A549 (cell line): ENCODE results near the gene CMPK2. TPM values are rescaled to one million over a fixed set of nuclear protein-coding genes. Genes with fewer than 3 reads are reported as not detected.

Experiments used
- ATAC-seq, 2 experiments: fragments of 200-7000 bp in 1 of 2; fragments of >200 bp in 1 of 2; cut with Nextera tagmentation in 1 of 2; cut with Tn5 transposase in 1 of 2; 3 replicates each; pipeline versions ENCODE4 v1.8.0 to v1.9.1; 2018 to 2020; ENCODE audit warnings: mild to moderate bottlenecking in 1 of 2, moderate library complexity in 1 of 2
- CTCF ChIA-PET: fragments of 300-600 bp; sonication (Branson Sonifier 250); formaldehyde crosslinking; extraction: SDS; loops from one replicate; lab custom pipeline; 2021; ENCODE audit warnings: antibody characterized with exemption, inconsistent platforms; lab: Yijun Ruan, JAX
- POLR2A ChIA-PET: fragments of 350-600 bp; formaldehyde crosslinking; extraction: SDS; loops from one replicate; lab custom pipeline; 2021; ENCODE audit warnings: antibody characterized with exemption, inconsistent platforms; lab: Yijun Ruan, JAX
- DNase-seq, 2 experiments: peaks; one replicate each; pipeline versions ENCODE4 v3.0.0 to v3.0.0-alpha.2; 2011 to 2016; ENCODE audit warnings: low read depth in 1 of 2, low spot score in 1 of 2
- FAIRE-seq: peaks from 2 replicates; lab custom pipeline; 2011; peaks lifted over from hg19 to GRCh38; lab: Jason Lieb, UNC
- H3K27ac ChIP-seq, 2 experiments: fragments of >200 bp; sonication (Bioruptor Twin); formaldehyde crosslinking; 3 replicates each; pipeline ENCODE4 v1.5.1; 2016 to 2017
- H3K4me1 ChIP-seq: fragments of >200 bp; sonication (Bioruptor Twin); formaldehyde crosslinking; 3 replicates; pipeline ENCODE4 v1.6.1; 2016
- H3K4me2 ChIP-seq: fragments of >200 bp; sonication (Bioruptor Twin); formaldehyde crosslinking; 3 replicates; pipeline ENCODE4 v1.6.1; 2016
- H3K4me3 ChIP-seq: fragments of >200 bp; sonication (Bioruptor Twin); formaldehyde crosslinking; 3 replicates; pipeline ENCODE4 v1.5.1; 2016
- H3K9me3 ChIP-seq: fragments of >200 bp; sonication (Bioruptor Twin); formaldehyde crosslinking; 3 replicates; pipeline ENCODE4 v1.6.1; 2016
- CBX2 ChIP-seq: fragments of 200-600 bp; sonication (generic); IDR thresholded peaks from 2 replicates; pipeline ENCODE4 v1.6.1; 2016; ENCODE audit warnings: low read depth, mild to moderate bottlenecking, borderline replicate concordance
- CTCF ChIP-seq: fragments of >200 bp; sonication (Bioruptor Twin); formaldehyde crosslinking; IDR thresholded peaks from 3 replicates; pipeline ENCODE4 v1.5.1; 2016
- EHF ChIP-seq: fragments of 250-450 bp; sonication (Bioruptor Pico); IDR thresholded peaks from 2 replicates; pipeline ENCODE4 v1.5.0; 2020; ENCODE audit warnings: mild to moderate bottlenecking
- FOSB ChIP-seq: fragments of 250-450 bp; sonication (Bioruptor Pico); IDR thresholded peaks from 2 replicates; pipeline ENCODE4 v1.5.0; 2020; ENCODE audit warnings: mild to moderate bottlenecking, moderate library complexity
- FOSL2 ChIP-seq, 2 experiments: fragments of 450-650 bp in 1 of 2; fragments of >200 bp in 1 of 2; sonication (Bioruptor Twin) in 1 of 2; formaldehyde crosslinking; IDR thresholded peaks; 2 replicates each; pipeline versions ENCODE4 v1.5.0 to v1.6.1; 2016 to 2020; ENCODE audit warnings: mild to moderate bottlenecking in 1 of 2, moderate library complexity in 1 of 2
- GATA3 ChIP-seq: IDR thresholded peaks from 2 replicates; pipeline ENCODE4 v1.6.1; 2012; ENCODE audit warnings: borderline replicate concordance
- HOXA7 ChIP-seq: fragments of 250-450 bp; sonication (Bioruptor Pico); IDR thresholded peaks from 2 replicates; pipeline ENCODE4 v1.5.0; 2020; ENCODE audit warnings: mild to moderate bottlenecking, moderate library complexity
- JUN ChIP-seq, 2 experiments: fragments of >200 bp; sonication (Bioruptor Twin); formaldehyde crosslinking; IDR thresholded peaks; 2 replicates in 1 of 2; 3 replicates in 1 of 2; pipeline ENCODE4 v1.6.1; 2016 to 2017
- KDM5A ChIP-seq: fragments of 200-600 bp; sonication (generic); IDR thresholded peaks from 2 replicates; pipeline ENCODE4 v1.6.1; 2016; ENCODE audit warnings: antibody characterized with exemption, mild to moderate bottlenecking
- MAFK ChIP-seq: fragments of 450-650 bp; IDR thresholded peaks from 2 replicates; pipeline ENCODE4 v1.6.1; 2014; ENCODE audit not compliant: partially characterized antibody
- MAZ ChIP-seq: fragments of 150-350 bp; IDR thresholded peaks from 2 replicates; pipeline ENCODE4 v1.6.1; 2014; ENCODE audit warnings: antibody characterized with exemption, low read depth, low read length, borderline replicate concordance
- MYC ChIP-seq: IDR thresholded peaks from 2 replicates; pipeline ENCODE4 v1.6.1; 2012; ENCODE audit warnings: mild to moderate bottlenecking, inconsistent platforms, low read length, improper control_type of control experiment, borderline replicate concordance
- NR3C1 ChIP-seq: fragments of >200 bp; sonication (Bioruptor Twin); formaldehyde crosslinking; IDR thresholded peaks from 3 replicates; pipeline ENCODE4 v1.6.1; 2017
- RAD21 ChIP-seq, 2 experiments: fragments of >200 bp in 1 of 2; sonication (Bioruptor Twin) in 1 of 2; formaldehyde crosslinking in 1 of 2; IDR thresholded peaks in 1 of 2; conservative IDR thresholded peaks in 1 of 2; 2 replicates in 1 of 2; 3 replicates in 1 of 2; pipeline ENCODE4 v1.6.1; 2012 to 2018; ENCODE audit warnings: inconsistent platforms in 1 of 2
- REST ChIP-seq: fragments of 200-600 bp; sonication (generic); IDR thresholded peaks from 2 replicates; pipeline ENCODE4 v1.6.1; 2016; ENCODE audit warnings: antibody characterized with exemption, mild to moderate bottlenecking, moderate library complexity
- SREBF2 ChIP-seq: fragments of 450-650 bp; IDR thresholded peaks from 2 replicates; pipeline ENCODE4 v1.6.1; 2014; ENCODE audit warnings: mild to moderate bottlenecking, moderate library complexity
- ZNF302 ChIP-seq: fragments of 250-450 bp; sonication (Bioruptor Pico); IDR thresholded peaks from 2 replicates; pipeline ENCODE4 v1.9.0; 2021; ENCODE audit warnings: inconsistent platforms, mild to moderate bottlenecking, moderate library complexity
- ZSCAN20 ChIP-seq: fragments of 250-450 bp; sonication (Bioruptor Pico); IDR thresholded peaks from 2 replicates; pipeline ENCODE4 v1.8.0; 2022; ENCODE audit warnings: mild to moderate bottlenecking, moderate library complexity
- WGBS: methylation state at CpG from one replicate; pipeline ENCODE4 v1.1.6; 2017; ENCODE audit errors: missing lambda C conversion rate; 5-methylcytosine and 5-hydroxymethylcytosine counted together
- polyA plus RNA-seq, 4 experiments: library from polyadenylated mRNA; depleted of rRNA in 3 of 4; stranded (reverse); fragments of >200 nt; fragmentation: RNase III in 1 of 4; extraction: RNeasy Plus Mini Kit Qiagen cat#74134 plus additional on column Dnase treatment in 1 of 4; gene quantifications; 2 replicates in 3 of 4; 3 replicates in 1 of 4; pipeline ENCODE4 v1.2.3, GENCODE V29; 2011 to 2017
- TF ChIP-seq, protein P1 (sequence below): fragments of 150-350 bp; IDR thresholded peaks from 2 replicates; pipeline ENCODE4 v1.6.1; 2014; ENCODE audit warnings: low read depth, mild to moderate bottlenecking, low read length
- TF ChIP-seq, protein P2 (sequence below): IDR thresholded peaks from 2 replicates; pipeline ENCODE4 v1.6.1; 2012

The CMPK2 gene
- polyA plus RNA-seq, 2 of the 4 experiments (the other 2 are of a cell fraction), result 0.12 to 0.41 TPM

DNA sequence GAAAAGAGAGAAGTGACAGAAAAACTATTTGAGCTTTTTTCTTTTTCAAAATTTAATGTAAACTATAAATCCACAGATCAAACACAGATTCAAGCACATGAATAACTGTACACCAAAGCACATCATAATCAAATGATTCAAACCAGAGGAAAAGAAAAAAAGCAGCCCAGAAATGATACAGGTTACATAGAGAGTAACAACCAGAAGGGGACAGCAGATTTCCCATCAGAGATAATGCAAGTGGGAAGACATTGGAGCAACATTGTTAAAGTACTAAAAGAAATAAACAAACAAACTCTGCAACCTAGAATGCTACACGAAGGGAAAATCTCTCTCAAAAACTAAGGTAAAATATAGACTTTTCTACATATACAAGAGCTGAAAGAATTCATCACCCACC, 34.5 kb downstream of the CMPK2 start:
- Histone ChIP-seq H3K4me3 (no peak overlapping the region), H3K4me2 (no peak overlapping the region), H3K4me1 (no peaks in the 10 kb centered on the region), H3K27ac (no peak overlapping the region), H3K9me3 (0 out of 3 replicates have a peak, but pooled peaks cover 7% of the 10 kb centered on the region)
- no peak for DNase-seq
- no peak for FAIRE-seq
- CTCF ChIA-PET, result interaction anchor here (1.2 kb wide), 1 partner anchor 14 kb away, joined by 4 read pairs; no protein-coding TSS in a partner anchor
- POLR2A ChIA-PET, result no interaction called here
- 0% methylated on average over 1 of the region's 1 CpG for WGBS
- ATAC-seq, result no peak
- TF ChIP-seq MYC (no peak), JUN (IDR thresholded peaks at IDR 0.05) (no peak), EHF (CRISPR knock-in tag) (no peak), NR3C1 (no peak), FOSB (CRISPR knock-in tag) (no peak)

DNA sequence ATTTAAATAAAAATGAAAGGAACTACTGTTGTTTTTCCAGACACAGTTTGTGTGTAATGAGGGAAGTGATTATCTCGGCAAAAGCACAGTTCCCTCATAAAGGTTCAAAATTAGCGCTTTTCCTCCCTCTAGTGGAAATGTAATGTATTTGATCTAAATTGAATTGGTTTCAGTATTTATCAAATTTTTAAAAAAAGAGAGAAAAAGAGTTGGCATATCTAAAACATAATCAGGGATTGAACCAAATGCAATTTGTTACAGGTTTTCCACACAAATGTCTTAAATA, 37.5 kb downstream of the CMPK2 start:
- ChIA-PET CTCF (interaction anchor here (1.2 kb wide), 1 partner anchor 216 kb away, joined by 3 read pairs; no protein-coding TSS in a partner anchor), POLR2A (no interaction called here)
- H3K4me1 ChIP-seq, result no peaks in the 10 kb centered on the region
- ATAC-seq, result 0 out of 6 replicates have a peak, but pooled peaks of 1 of the 2 experiments have one; percentile 29
- TF ChIP-seq FOSL2 (IDR thresholded peaks at IDR 0.05) (no peak), FOSL2 (CRISPR knock-in tag; IDR thresholded peaks at IDR 0.05) (no peak), ZSCAN20 (CRISPR knock-in tag) (no peak), EHF (CRISPR knock-in tag) (no peak), SREBF2 (no peak), CTCF (peak; percentile 35; the same call in 2 of the 3 replicates), RAD21 (conservative IDR thresholded peaks at IDR 0.05 in 1 of 2, IDR thresholded peaks at IDR 0.05 in 1 of 2) (peak; percentile 48 to 51; a peak in 4 of 5 replicates), MAZ (no peak), MAFK (no peak), CBX2 (no peak), KDM5A (no peak), ZNF302 (CRISPR knock-in tag) (no peak)
- TF ChIP-seq, protein P1, sequence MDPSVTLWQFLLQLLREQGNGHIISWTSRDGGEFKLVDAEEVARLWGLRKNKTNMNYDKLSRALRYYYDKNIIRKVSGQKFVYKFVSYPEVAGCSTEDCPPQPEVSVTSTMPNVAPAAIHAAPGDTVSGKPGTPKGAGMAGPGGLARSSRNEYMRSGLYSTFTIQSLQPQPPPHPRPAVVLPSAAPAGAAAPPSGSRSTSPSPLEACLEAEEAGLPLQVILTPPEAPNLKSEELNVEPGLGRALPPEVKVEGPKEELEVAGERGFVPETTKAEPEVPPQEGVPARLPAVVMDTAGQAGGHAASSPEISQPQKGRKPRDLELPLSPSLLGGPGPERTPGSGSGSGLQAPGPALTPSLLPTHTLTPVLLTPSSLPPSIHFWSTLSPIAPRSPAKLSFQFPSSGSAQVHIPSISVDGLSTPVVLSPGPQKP, result no peak
- H3K27ac ChIP-seq, result no peak overlapping the region
- WGBS, result 27% methylated on average over 2 of the region's 2 CpGs
- no peak overlapping the region for H3K4me2 ChIP-seq
- H3K4me3 ChIP-seq, result no peak overlapping the region
- no peak for FAIRE-seq
- 0 out of 3 replicates have a peak, but pooled peaks cover 7% of the 10 kb centered on the region for H3K9me3 ChIP-seq
- DNase-seq, result peak in 1 of 2 experiments; percentile 28

GRCh38 chr2:6827566-6828298, 38.0 kb downstream of the CMPK2 start:
- no peak overlapping the region for H3K27ac ChIP-seq
- no peak overlapping the region for H3K4me3 ChIP-seq
- no peak for DNase-seq
- FAIRE-seq, result no peak
- CTCF ChIA-PET, result interaction anchor here (0.5 to 1.2 kb wide), 2 partner anchors 198 to 216 kb away, joined by 3 read pairs; no protein-coding TSS in a partner anchor
- TF ChIP-seq HOXA7 (CRISPR knock-in tag) (no peak), GATA3 (no peak), REST (no peak)
- TF ChIP-seq, protein P2, sequence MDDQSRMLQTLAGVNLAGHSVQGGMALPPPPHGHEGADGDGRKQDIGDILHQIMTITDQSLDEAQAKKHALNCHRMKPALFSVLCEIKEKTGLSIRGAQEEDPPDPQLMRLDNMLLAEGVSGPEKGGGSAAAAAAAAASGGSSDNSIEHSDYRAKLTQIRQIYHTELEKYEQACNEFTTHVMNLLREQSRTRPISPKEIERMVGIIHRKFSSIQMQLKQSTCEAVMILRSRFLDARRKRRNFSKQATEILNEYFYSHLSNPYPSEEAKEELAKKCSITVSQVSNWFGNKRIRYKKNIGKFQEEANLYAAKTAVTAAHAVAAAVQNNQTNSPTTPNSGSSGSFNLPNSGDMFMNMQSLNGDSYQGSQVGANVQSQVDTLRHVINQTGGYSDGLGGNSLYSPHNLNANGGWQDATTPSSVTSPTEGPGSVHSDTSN, result no peak
- no peaks in the 10 kb centered on the region for H3K4me1 ChIP-seq
- ATAC-seq, result no peak
- 48% methylated on average over 5 of the region's 5 CpGs for WGBS
- H3K9me3 ChIP-seq, result 0 out of 3 replicates have a peak, but pooled peaks cover 7% of the 10 kb centered on the region
- POLR2A ChIA-PET, result no interaction called here
- no peak overlapping the region for H3K4me2 ChIP-seq
